H4 (cell line): ENCODE results near the gene FGF3. TPM values are rescaled to one million over a fixed set of nuclear protein-coding genes. Genes with fewer than 3 reads are reported as not detected.
A peak's percentile ranks its signal among the peaks of the same experiment; 100 is the strongest.

ENCODE experiments used
- DNase-seq: peaks from one replicate; pipeline ENCODE4 v3.0.0-alpha.2; 2015; ENCODE audit warnings: low spot score
- total RNA-seq: library from RNA; depleted of rRNA; stranded (reverse); fragments of >200 nt; shearing (Covaris generic); gene quantifications from 2 replicates; pipeline ENCODE4 v1.2.3, GENCODE V29; 2014; rRNA removed

FGF3 gene
- total RNA-seq: not detected in 2 replicates

DNA sequence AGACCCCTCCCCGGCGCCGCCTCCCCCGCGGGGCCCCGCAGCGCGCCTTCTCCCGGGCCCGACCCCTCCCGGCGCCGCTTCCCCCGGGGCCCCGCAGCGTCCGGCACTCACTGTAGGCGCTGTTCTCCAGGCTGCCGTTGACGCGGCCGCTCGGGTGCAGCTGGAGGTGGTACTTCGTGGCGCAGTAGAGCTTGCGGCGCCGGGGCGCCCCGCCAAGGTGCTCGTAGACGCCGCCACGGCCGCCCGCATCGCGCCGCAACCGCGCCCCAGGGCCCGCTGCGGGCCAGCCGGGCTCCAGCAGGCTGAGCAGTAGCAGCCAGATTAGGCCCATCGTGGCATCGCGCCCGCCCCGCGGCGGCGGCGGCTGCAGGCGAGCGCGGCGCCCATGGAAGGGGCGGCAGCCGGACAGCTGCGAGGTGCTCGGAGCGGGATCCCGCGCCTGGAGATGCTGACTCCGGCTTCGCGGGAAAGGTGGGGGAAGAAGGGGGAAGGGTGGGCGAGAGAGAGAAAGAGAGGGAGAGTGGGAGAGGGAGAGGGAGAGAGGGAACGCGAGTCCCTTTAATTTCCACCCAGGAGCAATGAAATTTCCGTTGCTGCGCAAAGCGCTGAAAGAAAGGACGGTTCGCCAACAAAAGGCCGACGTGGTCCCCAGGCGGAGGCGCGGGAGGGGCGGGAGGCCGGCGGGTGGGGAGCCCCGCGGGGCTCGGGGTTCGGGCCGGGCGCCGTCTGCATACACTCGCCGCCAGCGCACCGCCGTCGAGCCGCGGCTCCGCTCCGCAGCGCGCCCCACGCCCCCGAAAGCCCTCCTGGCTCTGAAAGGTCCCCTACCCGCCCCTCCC is at the start of gene FGF3:
FGF3 (minus strand) TSS at position 814 of the 839 bp plus-strand sequence; CDS start at position 331, 483 bp downstream.
- DNase-seq: no peak

DNA sequence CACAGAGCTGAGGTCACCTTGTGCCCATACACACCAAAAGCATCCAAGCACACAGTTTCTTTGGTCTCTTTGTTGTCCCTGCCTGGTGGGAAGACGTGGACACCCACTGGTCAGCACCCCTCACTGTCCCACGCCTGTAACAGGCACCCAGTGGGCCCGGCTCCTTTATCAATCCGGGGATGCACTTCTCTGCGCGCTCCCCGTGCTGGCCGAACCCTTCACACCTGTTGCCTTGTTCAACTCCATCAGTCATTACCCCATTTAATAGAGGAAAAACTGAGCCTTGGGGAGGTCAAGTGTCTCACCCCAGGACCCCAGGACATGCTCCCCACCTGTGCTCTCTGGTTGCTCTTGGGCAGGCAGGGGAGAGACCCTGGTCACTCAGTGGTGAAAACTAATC is 49.7 kb upstream of the FGF3 start:
- no peak for DNase-seq

DNA sequence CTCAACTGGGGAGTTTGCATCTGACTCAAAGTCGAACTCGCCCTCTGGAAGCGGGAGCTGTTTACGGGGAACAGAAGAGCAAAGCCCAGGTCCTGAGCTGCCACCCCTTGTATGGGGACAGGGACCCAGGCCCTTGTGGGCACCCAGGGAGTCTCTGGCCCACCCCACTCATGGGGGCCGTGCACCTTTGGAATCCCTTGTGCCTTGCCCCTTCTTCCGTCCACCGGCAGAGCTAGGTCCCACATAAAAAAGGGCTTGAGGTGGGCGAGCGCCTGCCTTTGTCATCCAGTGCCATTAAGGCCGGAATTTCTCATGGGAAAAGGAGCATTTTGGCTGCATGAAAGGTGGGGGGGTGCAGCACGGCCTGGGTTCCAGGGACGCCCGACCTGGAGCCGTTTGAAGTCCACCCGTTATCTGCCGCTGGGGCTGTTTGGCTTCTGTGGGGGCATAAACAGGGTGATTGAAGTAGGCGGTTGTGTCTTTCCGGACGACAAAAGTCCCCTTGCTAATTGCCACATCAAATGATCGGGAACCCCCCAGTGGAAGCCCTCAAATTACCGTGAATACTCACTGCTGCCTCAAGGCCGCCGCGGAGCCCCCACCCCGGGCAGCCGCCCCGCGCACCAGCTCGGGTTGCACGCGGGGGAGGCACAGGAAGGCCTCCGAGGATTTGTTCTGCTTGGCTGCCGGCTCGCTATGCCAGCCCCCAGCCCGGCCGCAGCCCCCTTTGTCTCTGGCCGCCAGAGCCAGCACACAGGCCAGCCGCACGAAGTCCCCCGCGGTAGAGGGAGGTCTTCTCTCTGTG is 49.0 kb upstream of the FGF3 start:
- DNase-seq: no peak

DNA sequence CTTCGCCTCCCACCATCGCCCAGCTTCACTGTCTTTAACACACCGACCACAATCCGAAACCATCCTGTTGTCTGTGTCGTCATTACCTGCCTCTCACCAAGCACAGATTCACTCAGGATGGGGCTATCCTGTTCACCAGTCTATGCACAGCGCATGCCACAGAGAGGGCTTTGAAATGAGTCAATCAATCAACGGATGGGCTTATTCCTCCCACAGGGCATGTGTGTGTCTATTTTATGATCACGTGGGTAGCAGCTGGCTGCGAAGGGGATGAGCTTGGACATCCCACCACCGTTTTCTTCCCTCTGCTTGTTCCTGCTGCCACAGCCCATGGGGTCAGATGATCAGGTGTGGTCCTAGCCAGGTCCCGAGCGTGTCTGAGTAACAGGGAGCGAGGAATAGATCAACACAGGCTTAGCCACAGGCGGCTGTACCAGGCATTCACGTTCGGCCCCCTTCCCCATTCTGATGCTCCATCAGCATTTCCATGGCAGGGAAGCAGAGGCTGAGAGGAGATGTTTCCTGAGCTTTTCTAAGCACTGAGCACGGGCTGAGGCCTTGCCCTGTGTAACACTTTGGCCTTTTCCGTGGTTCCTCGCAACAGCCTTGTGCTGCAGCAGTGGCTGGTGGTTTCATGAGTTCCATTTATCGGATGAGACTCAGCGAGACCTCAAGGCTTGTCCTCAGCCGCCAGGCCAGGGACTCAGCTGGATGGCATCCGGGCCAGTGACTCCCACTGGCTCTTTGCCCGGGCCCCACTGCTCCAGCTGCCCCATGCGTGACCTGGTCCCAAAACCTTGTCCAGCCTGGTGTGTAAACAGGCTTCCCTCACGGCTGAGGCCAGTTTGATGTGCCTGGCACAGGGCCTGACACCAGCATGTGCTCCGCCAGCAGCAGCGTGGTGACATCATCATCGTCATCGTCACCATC is 48.1 kb upstream of the FGF3 start:
- DNase-seq: peak; percentile 85

DNA sequence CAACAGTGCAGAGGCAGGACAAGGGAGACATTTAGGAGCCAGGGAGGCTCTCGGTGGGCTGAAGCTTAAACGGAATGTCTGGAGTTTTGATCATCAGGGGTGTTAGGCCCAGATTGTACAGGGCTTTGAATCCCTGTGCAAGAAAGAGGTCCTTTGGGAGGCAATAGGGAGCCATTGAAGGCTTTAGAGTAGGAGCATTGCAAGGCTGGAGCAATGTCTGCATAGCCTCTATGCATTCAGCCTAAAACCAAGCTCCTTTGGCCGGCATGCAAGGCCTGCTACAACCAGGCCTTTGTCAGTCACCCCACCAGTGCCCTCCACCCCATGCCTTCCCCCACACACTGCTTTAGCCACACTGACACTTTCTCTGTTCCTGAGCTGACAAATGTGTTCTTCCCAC is 47.4 kb upstream of the FGF3 start:
- DNase-seq: no peak

DNA sequence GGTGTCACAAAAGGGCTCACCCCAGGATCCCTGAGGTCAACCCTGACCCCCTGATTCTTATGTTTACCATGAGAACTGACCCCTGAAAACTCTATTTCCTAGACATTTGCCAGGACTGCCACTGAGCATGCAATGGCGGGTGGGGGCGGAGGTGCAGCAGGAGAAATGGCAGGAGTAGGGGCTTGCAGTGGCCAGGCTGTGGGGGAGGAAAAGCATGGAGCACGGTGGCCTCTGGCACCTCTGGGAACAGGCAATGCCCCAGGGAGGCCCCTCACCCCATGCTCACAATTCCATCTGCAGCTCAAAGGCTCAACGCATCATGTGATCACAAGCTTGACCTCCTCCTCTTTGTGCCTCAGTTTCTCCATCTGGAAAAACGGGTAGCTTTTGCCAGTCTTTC is 46.5 kb upstream of the FGF3 start:
- no peak for DNase-seq

DNA sequence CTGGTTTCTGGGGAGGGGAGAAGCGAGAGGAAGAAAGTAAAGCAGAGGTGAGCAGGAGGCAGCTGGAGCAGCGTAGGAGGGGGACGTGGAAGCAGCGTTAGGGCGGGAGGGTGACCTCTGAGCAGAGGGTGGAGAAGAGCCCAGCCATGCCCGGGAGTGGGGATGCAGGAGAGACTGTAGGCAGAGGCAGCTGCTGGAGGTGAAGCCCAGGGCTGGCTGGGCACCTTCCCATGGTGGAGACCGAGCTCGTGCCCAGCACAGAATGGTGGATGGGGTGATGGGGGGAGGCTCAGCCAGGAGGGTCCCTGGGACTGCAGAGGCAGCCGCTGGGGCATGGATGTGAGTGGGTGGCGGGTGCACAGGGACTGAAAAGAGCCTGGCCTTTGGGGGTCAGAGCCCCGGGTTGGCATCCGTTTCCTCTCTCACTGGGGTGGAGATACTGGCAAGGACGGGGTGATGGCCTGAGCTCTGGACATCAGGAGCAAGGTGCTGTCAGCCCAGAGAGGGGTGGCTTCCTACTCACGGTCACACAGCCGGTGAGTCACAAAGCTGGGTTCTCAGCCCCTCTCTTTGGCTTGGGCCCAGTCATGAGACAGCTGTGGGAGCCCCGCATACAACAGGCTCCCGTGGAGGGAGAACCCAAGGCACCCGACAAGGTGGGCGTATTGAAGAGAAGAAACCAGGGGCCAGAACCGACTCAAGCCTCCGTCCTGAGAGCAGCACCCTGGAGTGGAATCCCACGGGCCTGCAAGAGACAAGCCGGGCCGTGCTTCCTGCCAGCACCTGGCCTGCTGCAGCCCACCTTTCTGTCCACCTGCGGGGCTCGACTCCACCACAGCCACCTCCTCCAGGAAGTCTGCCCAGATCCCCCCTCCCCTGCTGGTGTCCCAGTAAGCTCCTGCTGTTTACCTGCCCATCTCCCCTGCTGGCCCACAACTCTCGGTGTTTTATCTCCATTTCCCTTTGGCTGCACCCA is 45.8 kb upstream of the FGF3 start:
- DNase-seq: no peak

DNA sequence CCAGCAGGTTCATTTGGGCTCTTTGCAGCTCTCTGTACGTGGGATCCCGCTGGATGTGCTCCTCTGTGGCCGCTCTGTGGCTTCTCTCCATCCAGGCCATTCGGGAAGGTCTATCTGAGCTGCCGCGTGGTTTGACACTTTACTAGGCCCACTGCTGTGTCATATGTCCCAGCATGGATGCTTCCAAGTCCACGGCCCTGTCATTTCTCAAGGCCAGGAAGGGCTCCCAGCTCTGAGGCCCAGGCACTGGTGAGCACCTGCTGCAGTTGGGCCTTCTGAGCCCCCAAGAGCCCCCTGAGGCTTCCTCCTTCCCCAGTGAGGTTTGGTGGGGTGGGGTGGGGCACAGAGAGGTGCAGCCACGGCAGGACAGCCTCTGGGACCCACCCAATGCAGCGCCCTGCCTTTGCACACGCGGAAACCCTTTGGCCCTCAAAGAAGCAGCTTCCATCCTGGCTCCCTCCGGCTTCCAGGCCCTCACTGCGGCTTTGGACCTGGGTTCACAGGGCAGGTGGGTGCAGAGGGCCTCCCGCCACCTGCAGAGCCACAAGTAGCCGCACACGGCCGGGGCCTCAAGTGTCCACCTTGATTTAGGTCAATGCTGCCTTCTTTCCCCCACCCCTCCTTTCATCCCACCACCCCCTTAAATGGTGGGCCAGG is 44.5 kb upstream of the FGF3 start:
- DNase-seq: no peak

DNA sequence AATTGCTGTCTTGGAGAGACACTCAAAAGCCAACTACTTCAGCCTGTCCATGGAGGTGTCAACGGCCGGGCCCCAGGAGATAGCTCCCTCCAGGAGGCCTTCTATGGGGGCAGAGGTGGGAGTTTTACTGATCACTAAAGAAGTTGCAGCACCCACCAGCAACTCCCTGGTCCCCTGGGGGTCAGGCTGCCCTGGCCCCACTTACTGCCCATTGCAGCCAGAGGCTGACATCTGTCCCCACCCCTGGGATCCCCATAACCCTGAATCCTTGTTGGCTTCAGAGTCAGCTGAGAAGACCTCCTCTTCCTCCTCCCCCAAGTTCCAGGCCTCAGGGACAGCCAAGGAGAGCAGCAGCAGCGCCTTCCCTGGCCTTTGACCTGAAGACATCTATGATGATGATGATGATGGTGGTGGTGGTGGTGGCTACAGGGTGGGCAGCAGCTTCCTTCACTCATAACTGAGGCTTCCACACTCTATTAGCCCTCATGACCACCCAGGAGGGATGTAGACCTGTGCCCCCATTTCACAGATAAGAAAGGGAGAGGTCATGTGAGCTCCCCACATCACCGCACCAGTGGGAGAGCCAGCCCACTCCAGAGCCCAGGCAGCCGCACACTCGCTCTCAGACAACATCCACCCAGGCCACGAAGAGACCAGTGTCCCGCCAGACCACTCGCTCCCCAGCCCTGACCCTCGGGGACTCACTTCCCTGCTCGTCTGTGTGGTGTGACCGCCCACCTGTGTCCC is 43.8 kb upstream of the FGF3 start:
- no peak for DNase-seq

DNA sequence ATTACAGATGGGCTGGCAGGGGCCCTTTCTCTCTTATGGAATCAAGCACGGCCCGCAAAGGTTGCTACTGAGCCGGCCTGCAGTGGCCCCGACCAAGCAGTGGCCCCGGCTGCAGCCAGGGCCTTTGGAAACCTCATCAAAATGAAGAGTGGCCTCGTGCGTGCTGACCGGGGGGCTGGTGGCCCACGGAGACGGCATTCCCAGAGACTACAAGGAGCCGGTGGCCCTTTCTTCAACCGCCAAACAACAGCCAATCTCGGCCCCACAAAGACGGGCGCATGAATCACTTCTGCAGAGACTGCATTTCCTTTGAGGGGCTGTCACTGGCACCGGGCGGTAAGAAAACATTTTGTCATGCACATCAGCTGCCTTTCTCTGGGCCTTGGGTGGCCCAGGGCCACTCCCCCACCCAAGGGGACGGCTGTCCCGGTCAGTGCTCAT is 43.1 kb upstream of the FGF3 start:
- no peak for DNase-seq

DNA sequence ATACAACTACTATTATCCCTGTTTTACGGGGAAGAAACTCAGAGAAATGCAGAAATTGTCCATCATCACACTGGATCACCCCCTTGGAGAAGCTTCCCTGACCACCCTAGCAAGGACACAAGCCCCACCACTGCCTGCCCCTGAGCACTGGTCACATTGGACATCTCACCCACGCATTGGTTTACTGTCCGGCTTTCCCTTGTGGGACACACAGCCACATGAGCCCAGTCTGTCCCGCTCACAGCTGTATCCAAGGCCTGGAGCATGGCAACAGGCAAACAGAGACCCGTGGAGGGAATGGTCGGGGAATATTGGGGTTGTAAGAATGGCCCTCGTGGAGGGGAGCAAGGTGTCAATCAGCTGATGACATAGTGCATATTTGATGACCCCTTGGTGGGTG is 42.7 kb upstream of the FGF3 start:
- no peak for DNase-seq

DNA sequence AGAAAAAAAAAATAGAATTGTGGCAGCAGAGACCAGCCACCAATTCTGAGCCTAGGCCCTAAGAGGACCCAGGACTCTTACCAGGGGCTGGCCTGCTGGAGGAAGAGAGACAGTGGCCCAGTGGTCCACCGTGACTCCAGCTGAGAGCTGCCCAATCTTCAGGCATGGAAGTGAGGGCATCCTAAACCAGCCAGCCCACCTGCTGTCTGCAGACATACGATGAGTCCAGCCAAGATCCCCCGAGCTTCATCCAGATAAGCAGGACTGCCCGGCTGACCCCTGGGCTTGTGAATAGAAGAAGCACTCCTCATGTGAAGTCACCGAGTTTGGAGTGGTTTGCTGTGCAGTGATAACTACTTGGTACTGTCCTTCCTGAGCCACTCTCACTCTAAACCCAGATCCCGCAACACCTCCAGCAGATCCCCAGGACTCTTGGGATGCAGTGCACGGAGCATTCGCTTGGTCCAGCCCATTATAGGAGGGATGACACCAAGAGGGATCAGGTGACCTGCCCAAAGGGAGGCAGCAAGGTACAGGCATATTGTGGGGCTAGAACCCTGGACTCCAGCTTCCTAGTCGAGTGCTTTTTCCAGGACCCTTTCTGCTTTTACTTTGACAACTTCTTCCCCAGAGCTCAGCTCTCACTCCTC is 41.7 kb upstream of the FGF3 start:
- no peak for DNase-seq

DNA sequence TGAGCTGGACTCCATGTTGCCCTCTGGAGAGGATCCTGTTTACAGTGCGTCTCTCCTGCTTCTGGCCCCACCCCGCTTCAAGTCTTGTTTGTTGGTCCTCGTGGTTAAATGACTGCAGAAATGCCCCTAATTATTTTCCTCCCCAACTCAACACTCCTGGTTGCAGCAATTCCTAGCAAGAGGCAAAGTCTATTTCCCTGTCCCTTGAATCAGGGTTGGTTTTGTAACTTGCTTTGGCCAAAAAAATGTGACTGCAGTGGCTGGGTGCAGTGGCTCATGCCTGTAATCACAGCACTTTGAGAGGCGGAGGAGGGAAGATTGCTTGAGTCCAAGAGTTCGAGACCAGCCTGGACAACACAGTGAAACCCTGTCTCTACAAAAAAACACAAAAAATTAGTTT is 41.0 kb upstream of the FGF3 start:
- no peak for DNase-seq

DNA sequence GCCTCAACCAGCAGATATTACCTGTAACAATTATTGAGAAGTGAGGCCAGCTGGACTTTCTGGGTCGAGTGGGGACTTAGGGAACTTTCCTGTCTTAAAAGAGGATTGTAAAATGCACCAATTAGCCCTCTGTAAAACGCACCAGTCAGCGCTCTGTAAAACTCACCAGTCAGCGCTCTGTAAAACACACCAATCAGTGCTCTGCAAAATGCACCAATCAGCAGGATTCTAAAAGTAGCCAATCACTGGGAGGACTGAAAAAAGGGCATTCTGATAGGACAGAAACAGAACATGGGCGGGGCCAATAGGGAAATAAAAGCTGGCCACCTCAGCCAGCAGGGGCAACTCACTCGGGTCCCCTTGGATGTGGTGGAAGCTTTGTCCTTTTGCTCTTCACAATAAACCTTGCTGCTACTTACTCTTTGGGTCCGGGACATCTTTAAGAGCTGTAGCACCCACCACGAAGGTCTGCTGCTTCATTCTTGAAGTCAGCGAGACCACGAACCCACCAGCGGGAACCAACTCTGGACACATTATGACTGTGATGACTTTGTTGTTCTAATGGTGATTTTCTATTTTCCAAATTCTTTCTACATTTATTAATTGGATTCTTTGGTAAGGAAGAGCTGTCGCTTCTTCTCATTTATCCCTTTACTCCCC is 40.2 kb upstream of the FGF3 start:
- DNase-seq: no peak

DNA sequence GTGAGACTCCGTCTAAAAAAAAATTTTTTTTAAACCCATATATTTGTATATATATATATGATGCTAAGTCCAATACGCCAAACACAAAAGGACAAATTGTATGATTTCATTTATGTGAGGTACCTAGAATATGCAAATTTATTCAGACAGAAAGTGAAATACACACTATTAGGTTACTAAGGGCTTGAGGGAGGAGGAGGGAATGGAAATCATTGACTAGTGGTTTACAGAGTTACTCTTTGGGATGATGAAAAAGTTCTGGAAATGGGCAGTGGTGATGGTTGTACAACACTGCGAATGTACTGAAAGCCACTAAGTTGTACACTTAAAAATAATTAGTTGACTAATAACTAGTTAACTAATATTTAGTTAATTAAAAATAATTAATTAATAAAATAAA is 36.2 kb upstream of the FGF3 start:
- DNase-seq: no peak

DNA sequence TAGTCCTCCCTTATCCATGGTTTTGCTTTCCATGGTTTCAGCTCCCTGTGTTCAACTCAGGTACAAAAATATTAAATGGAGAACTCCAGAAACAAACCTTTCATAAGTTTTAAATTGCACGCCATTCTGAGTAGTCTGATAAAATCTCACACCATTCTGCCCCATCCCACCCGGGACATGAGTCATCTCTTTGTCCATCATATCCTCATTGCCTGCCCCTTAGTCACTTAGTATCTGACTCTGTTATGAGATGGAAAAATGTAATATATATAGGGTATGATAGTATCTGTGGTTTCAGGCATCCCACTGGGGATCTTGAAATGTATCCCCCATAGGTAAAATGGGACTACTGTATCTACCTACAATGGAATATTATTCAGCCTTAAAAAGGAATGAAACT is 35.5 kb upstream of the FGF3 start:
- DNase-seq: no peak

DNA sequence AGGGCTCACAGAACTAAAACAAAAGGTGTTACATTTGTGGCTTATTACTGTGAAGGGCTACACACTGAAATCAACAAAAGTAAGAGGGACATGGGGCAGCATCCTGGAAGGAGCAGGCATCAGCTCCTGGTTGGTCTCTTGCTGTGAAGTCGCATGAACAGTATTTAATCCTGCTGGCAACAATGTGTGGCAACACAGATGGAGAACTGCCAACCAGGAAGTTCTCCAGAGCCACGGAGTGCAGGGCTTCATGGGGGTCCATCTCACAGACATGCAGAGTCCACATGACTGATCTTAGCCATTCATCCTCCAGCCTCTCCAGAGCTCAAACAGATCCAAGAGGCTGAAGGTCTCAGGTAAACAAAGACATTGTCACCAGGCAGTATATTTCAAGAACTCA is 32.8 kb upstream of the FGF3 start:
- no peak for DNase-seq

DNA sequence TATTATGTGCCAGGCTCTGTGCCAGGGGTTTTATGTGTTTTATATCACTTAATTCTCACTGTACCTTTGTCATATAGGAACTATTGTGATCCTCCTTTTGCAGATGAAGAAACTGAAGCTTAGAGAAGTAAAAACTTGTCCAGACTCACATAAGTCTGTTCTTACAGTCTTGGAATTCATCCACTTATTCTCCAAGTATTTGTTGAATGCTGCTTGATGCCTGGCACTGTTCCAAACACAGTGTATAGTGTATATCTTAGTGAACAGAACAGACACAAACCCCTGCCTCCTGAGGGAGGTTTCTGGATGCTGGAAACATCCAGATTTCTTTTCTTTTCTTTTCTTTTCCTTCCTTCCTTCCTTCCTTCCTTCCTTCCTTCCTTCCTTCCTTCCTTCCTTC is 29.0 kb upstream of the FGF3 start:
- DNase-seq: no peak
